ENCODE results near the gene PANX1.

PANX1 gene

GRCh38 chr11:94132823-94133408, 4.3 kb downstream of the PANX1 start:
- DNase-seq, result no peak
- no peak overlapping the region for H3K27ac ChIP-seq (ENCODE audit: insufficient read depth in 1 of 2, low read depth in 1 of 2, low read length in 2 of 2, poor library complexity in 1 of 2, severe bottlenecking in 2 of 2)
- POLR2A ChIA-PET, result interaction anchor here (0.9 kb wide), 1 partner anchor 21 kb away, joined by 3 read pairs; no protein-coding TSS in a partner anchor
- 100% methylated on average over 2 of the region's 4 CpGs for WGBS (ENCODE audit: insufficient coverage)
- H3K4me1 ChIP-seq (ENCODE audit: control extremely low read depth in 1 of 4, control insufficient read depth in 4 of 4, insufficient read depth in 4 of 4, low read length in 3 of 4), result peaks cover 4 to 61% (median 36%) of the 10 kb centered on the region in 4 experiments
- H3K4me3 ChIP-seq (ENCODE audit: control insufficient read depth in 1 of 7, extremely low read depth in 1 of 7, insufficient read depth in 4 of 7, low read depth in 2 of 7, low read length in 6 of 7), result no peak overlapping the region
- peaks cover 0 to 8% (median 4%) of the 10 kb centered on the region in 5 experiments for H3K9me3 ChIP-seq (ENCODE audit: control extremely low read depth in 1 of 5, control insufficient read depth in 4 of 5, insufficient read depth in 2 of 5, low read depth in 1 of 5, low read length in 4 of 5)
- CTCF ChIA-PET, result no interaction called here
- H3K36me3 ChIP-seq (ENCODE audit: control insufficient read depth in 4 of 4, insufficient read depth in 4 of 4, low read length in 3 of 4), result peaks cover 0 to 2% (median 0%) of the 10 kb centered on the region in 4 experiments
- no peaks in the 10 kb centered on the region for H3K27me3 ChIP-seq (replicated peaks in 2 of 5; ENCODE audit: control insufficient read depth in 4 of 5, insufficient read depth in 5 of 5, low read length in 4 of 5)

DNA sequence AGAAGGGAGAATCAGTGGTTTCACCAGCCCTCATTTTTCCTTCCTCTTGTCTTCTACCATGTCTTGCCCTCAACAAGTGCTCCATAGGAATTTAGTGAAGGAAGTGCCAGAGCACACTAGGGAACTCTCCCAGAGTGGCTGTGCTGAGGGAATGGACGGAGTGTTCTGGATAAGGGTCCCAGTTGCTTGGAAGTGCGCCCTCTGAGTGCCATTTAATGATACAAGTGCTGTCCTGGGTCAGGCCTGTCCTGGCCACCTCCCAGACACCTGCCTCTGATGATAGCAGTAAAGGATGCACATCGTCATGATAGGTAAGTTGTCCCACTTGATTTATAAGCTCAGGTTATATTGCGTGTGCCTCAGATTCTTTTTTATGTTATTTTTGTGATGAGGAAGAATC, 5.1 kb downstream of the PANX1 start:
- peaks cover 2 to 55% (median 30%) of the 10 kb centered on the region in 4 experiments for H3K4me1 ChIP-seq (ENCODE audit: control extremely low read depth in 1 of 4, control insufficient read depth in 4 of 4, insufficient read depth in 4 of 4, low read length in 3 of 4)
- CTCF ChIA-PET, result no interaction called here

GRCh38 chr11:94134651-94135512, 6.2 kb downstream of the PANX1 start:
- WGBS (ENCODE audit: insufficient coverage), result 82% methylated on average over 8 of the region's 10 CpGs

More for the DNA sequence above, 5.1 kb downstream of the PANX1 start:
- Histone ChIP-seq H3K27me3 (replicated peaks in 2 of 5; ENCODE audit: control insufficient read depth in 4 of 5, insufficient read depth in 5 of 5, low read length in 4 of 5) (no peaks in the 10 kb centered on the region), H3K36me3 (ENCODE audit: control insufficient read depth in 4 of 4, insufficient read depth in 4 of 4, low read length in 3 of 4) (peaks cover 0 to 2% (median 0%) of the 10 kb centered on the region in 4 experiments), H3K4me3 (ENCODE audit: control insufficient read depth in 1 of 7, extremely low read depth in 1 of 7, insufficient read depth in 4 of 7, low read depth in 2 of 7, low read length in 6 of 7) (no peak overlapping the region), H3K9me3 (ENCODE audit: control extremely low read depth in 1 of 5, control insufficient read depth in 4 of 5, insufficient read depth in 2 of 5, low read depth in 1 of 5, low read length in 4 of 5) (peaks cover 0 to 11% (median 4%) of the 10 kb centered on the region in 5 experiments), H3K27ac (ENCODE audit: insufficient read depth in 1 of 2, low read depth in 1 of 2, low read length in 2 of 2, poor library complexity in 1 of 2, severe bottlenecking in 2 of 2) (no peak overlapping the region)
- POLR2A ChIA-PET, result no interaction called here
- no peak for DNase-seq
- 98% methylated on average over 4 of the region's 4 CpGs for WGBS (ENCODE audit: insufficient coverage)

DNA sequence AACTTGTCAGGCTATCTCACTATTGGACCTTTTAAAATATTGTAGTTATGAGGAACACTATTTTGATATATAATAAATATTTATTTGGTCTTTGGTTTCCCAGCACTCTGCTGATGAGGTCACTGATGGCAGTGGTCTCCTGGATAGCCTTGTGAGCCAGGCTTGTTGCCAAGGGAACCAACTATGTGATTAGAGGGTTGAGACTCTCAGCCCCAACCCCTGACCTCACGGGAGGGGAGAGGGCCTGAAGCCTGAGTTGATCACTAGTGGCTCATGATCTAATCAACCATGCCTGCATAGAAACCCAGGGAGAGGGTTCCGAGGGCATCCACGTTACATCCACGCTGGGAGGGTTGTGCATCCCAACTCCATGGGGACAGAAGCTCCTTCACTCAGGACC, 10.8 kb downstream of the PANX1 start:
- Histone ChIP-seq H3K27me3 (replicated peaks in 2 of 5; ENCODE audit: control insufficient read depth in 4 of 5, insufficient read depth in 5 of 5, low read length in 4 of 5) (no peaks in the 10 kb centered on the region), H3K9me3 (ENCODE audit: control extremely low read depth in 1 of 5, control insufficient read depth in 4 of 5, insufficient read depth in 2 of 5, low read depth in 1 of 5, low read length in 4 of 5) (peaks cover 0 to 18% (median 4%) of the 10 kb centered on the region in 5 experiments), H3K4me1 (ENCODE audit: control extremely low read depth in 1 of 4, control insufficient read depth in 4 of 4, insufficient read depth in 4 of 4, low read length in 3 of 4) (peaks cover 0 to 30% (median 20%) of the 10 kb centered on the region in 4 experiments), H3K4me3 (ENCODE audit: control insufficient read depth in 1 of 7, extremely low read depth in 1 of 7, insufficient read depth in 4 of 7, low read depth in 2 of 7, low read length in 6 of 7) (no peak overlapping the region), H3K36me3 (ENCODE audit: control insufficient read depth in 4 of 4, insufficient read depth in 4 of 4, low read length in 3 of 4) (peaks cover 0 to 2% (median 0%) of the 10 kb centered on the region in 4 experiments), H3K27ac (ENCODE audit: insufficient read depth in 1 of 2, low read depth in 1 of 2, low read length in 2 of 2, poor library complexity in 1 of 2, severe bottlenecking in 2 of 2) (no peak overlapping the region)
- WGBS (ENCODE audit: insufficient coverage), result 100% methylated on average over 4 of the region's 4 CpGs
- CTCF ChIA-PET, result no interaction called here
- POLR2A ChIA-PET, result no interaction called here
- no peak for DNase-seq

More at GRCh38 chr11:94134651-94135512, 6.2 kb downstream of the PANX1 start:
- ChIA-PET CTCF (interaction anchor here (1.1 to 1.7 kb wide), 2 partner anchors 9 to 15 kb away, joined by 3 to 4 read pairs; no protein-coding TSS in a partner anchor), POLR2A (interaction anchor here (0.5 kb wide), 1 partner anchor 245 kb away, joined by 3 read pairs; no protein-coding TSS in a partner anchor)
- Histone ChIP-seq H3K9me3 (ENCODE audit: control extremely low read depth in 1 of 5, control insufficient read depth in 4 of 5, insufficient read depth in 2 of 5, low read depth in 1 of 5, low read length in 4 of 5) (peaks cover 0 to 18% (median 4%) of the 10 kb centered on the region in 5 experiments), H3K27ac (ENCODE audit: insufficient read depth in 1 of 2, low read depth in 1 of 2, low read length in 2 of 2, poor library complexity in 1 of 2, severe bottlenecking in 2 of 2) (peak overlapping the region in 1 of 2 experiments; percentile 40), H3K27me3 (replicated peaks in 2 of 5; ENCODE audit: control insufficient read depth in 4 of 5, insufficient read depth in 5 of 5, low read length in 4 of 5) (no peaks in the 10 kb centered on the region), H3K36me3 (ENCODE audit: control insufficient read depth in 4 of 4, insufficient read depth in 4 of 4, low read length in 3 of 4) (peaks cover 0 to 2% (median 0%) of the 10 kb centered on the region in 4 experiments), H3K4me3 (ENCODE audit: control insufficient read depth in 1 of 7, extremely low read depth in 1 of 7, insufficient read depth in 4 of 7, low read depth in 2 of 7, low read length in 6 of 7) (peak overlapping the region in 1 of 7 experiments; percentile 6), H3K4me1 (ENCODE audit: control extremely low read depth in 1 of 4, control insufficient read depth in 4 of 4, insufficient read depth in 4 of 4, low read length in 3 of 4) (peaks cover 0 to 47% (median 23%) of the 10 kb centered on the region in 4 experiments)
- peak in 2 of 3 donors; percentile 39 to 54 for DNase-seq

DNA sequence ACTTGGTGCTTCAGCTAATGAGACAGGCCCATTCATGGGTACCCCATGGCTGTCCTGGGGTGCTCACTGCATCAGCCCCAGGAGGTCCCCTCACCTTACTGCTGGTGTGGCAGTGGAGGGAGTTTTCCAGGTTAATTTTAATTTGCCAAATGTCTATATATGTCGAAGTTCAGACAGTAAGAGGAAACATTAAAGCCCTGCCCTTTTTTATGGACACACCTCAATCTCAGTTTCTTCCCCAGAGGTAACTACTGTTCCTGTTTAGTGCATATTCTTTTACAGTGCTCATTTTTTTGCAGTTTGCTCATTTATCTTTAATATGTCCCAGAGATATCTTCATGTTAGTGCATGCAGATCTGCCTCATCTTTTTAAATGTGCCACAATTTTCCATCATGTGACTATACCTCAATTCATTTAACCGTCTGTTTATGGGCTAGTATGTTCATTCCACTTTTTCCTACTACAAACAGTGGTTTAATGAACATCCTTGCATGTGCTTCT, 11.6 kb downstream of the PANX1 start:
- H3K36me3 ChIP-seq (ENCODE audit: control insufficient read depth in 4 of 4, insufficient read depth in 4 of 4, low read length in 3 of 4), result peaks cover 0 to 2% (median 0%) of the 10 kb centered on the region in 4 experiments
- 93% methylated on average over 2 of the region's 2 CpGs for WGBS (ENCODE audit: insufficient coverage)
- peaks cover 0 to 18% (median 4%) of the 10 kb centered on the region in 5 experiments for H3K9me3 ChIP-seq (ENCODE audit: control extremely low read depth in 1 of 5, control insufficient read depth in 4 of 5, insufficient read depth in 2 of 5, low read depth in 1 of 5, low read length in 4 of 5)
- no peak for DNase-seq
- H3K4me3 ChIP-seq (ENCODE audit: control insufficient read depth in 1 of 7, extremely low read depth in 1 of 7, insufficient read depth in 4 of 7, low read depth in 2 of 7, low read length in 6 of 7), result no peak overlapping the region
- POLR2A ChIA-PET, result no interaction called here
- H3K27ac ChIP-seq (ENCODE audit: insufficient read depth in 1 of 2, low read depth in 1 of 2, low read length in 2 of 2, poor library complexity in 1 of 2, severe bottlenecking in 2 of 2), result no peak overlapping the region
- CTCF ChIA-PET, result no interaction called here
- no peaks in the 10 kb centered on the region for H3K27me3 ChIP-seq (replicated peaks in 2 of 5; ENCODE audit: control insufficient read depth in 4 of 5, insufficient read depth in 5 of 5, low read length in 4 of 5)
- peaks cover 0 to 22% (median 13%) of the 10 kb centered on the region in 4 experiments for H3K4me1 ChIP-seq (ENCODE audit: control extremely low read depth in 1 of 4, control insufficient read depth in 4 of 4, insufficient read depth in 4 of 4, low read length in 3 of 4)

GRCh38 chr11:94141511-94142307, 13.1 kb downstream of the PANX1 start:
- H3K36me3 ChIP-seq (ENCODE audit: control insufficient read depth in 4 of 4, insufficient read depth in 4 of 4, low read length in 3 of 4), result no peaks in the 10 kb centered on the region
- ChIA-PET POLR2A (no interaction called here), CTCF (interaction anchor here (1.3 kb wide), 1 partner anchor 12 kb away, joined by 3 read pairs; no protein-coding TSS in a partner anchor)
- DNase-seq, result no peak
- H3K4me1 ChIP-seq (ENCODE audit: control extremely low read depth in 1 of 4, control insufficient read depth in 4 of 4, insufficient read depth in 4 of 4, low read length in 3 of 4), result peaks cover 0 to 11% (median 8%) of the 10 kb centered on the region in 4 experiments
- H3K9me3 ChIP-seq (ENCODE audit: control extremely low read depth in 1 of 5, control insufficient read depth in 4 of 5, insufficient read depth in 2 of 5, low read depth in 1 of 5, low read length in 4 of 5), result peaks cover 0 to 17% (median 4%) of the 10 kb centered on the region in 5 experiments
- no peak overlapping the region for H3K4me3 ChIP-seq (ENCODE audit: control insufficient read depth in 1 of 7, extremely low read depth in 1 of 7, insufficient read depth in 4 of 7, low read depth in 2 of 7, low read length in 6 of 7)
- no peak overlapping the region for H3K27ac ChIP-seq (ENCODE audit: insufficient read depth in 1 of 2, low read depth in 1 of 2, low read length in 2 of 2, poor library complexity in 1 of 2, severe bottlenecking in 2 of 2)
- H3K27me3 ChIP-seq (replicated peaks in 2 of 5; ENCODE audit: control insufficient read depth in 4 of 5, insufficient read depth in 5 of 5, low read length in 4 of 5), result no peaks in the 10 kb centered on the region
- 96% methylated on average over 10 of the region's 12 CpGs for WGBS (ENCODE audit: insufficient coverage)

Data from common myeloid progenitor, CD34-positive (primary cell).